Fibroblast of lung (primary cell): Measurements from ENCODE around the gene GSE1. TPM values are rescaled to one million over a fixed set of nuclear protein-coding genes. Genes with fewer than 3 reads are reported as not detected.

Experiments used
- DNase-seq, 2 donors: peaks; one replicate each; pipeline versions ENCODE4 v3.0.0 to v3.0.0-alpha.2; 2010; ENCODE audit warnings: low read depth in 2 of 2
- H2AFZ ChIP-seq: 2 replicates; pipeline ENCODE4 v1.5.1; 2012; ENCODE audit warnings: low read length, control low read depth, inconsistent platforms
- H3K27ac ChIP-seq: 2 replicates; pipeline ENCODE4 v1.5.1; 2011; ENCODE audit warnings: low read length, control low read depth; ENCODE audit not compliant: insufficient read depth
- H3K27me3 ChIP-seq: 2 replicates; pipeline ENCODE4 v1.5.1; 2011; ENCODE audit warnings: mild to moderate bottlenecking, low read length; ENCODE audit not compliant: control insufficient read depth, insufficient read depth
- H3K36me3 ChIP-seq: 2 replicates; pipeline ENCODE4 v1.5.1; 2011; ENCODE audit warnings: low read length; ENCODE audit not compliant: control insufficient read depth, insufficient read depth
- H3K4me1 ChIP-seq: 2 replicates; pipeline ENCODE4 v1.5.1; 2011; ENCODE audit warnings: low read length; ENCODE audit not compliant: control insufficient read depth, insufficient read depth; ENCODE audit errors: extremely low read depth
- H3K4me2 ChIP-seq: 2 replicates; pipeline ENCODE4 v1.5.1; 2011; ENCODE audit warnings: low read length, control low read depth; ENCODE audit not compliant: insufficient read depth; ENCODE audit errors: extremely low read depth
- H3K4me3 ChIP-seq, 4 experiments: fragments of 200-600 bp in 1 of 4; sonication (generic) in 1 of 4; replicated peaks in 1 of 4; 2 replicates each; pipeline ENCODE4 v1.5.1; 2011 to 2016; ENCODE audit warnings: low read length in 4 of 4, low read depth in 3 of 4, mild to moderate bottlenecking in 3 of 4, control low read depth in 2 of 4, inconsistent platforms in 1 of 4, mixed read lengths in 1 of 4; ENCODE audit not compliant: insufficient read depth in 1 of 4; ENCODE audit errors: control extremely low read depth in 1 of 4
- H3K79me2 ChIP-seq: 2 replicates; pipeline ENCODE4 v1.5.1; 2012; ENCODE audit warnings: mild to moderate bottlenecking, low read length, inconsistent platforms; ENCODE audit not compliant: control insufficient read depth, insufficient read depth
- H3K9ac ChIP-seq: 2 replicates; pipeline ENCODE4 v1.5.1; 2011; ENCODE audit warnings: mild to moderate bottlenecking, low read length, control low read depth; ENCODE audit not compliant: insufficient read depth
- H3K9me3 ChIP-seq: 2 replicates; pipeline ENCODE4 v1.5.1; 2012; ENCODE audit warnings: low read depth, low read length; ENCODE audit not compliant: control insufficient read depth, insufficient read depth
- H4K20me1 ChIP-seq: 2 replicates; pipeline ENCODE4 v1.5.1; 2011; ENCODE audit warnings: low read length; ENCODE audit not compliant: control insufficient read depth, insufficient read depth; ENCODE audit errors: extremely low read depth
- CTCF ChIP-seq, 2 donors: IDR thresholded peaks in 1 of 2; conservative IDR thresholded peaks in 1 of 2; 1 replicate in 1 of 2; 2 replicates in 1 of 2; pipeline ENCODE4 v1.5.1; 2011 to 2012; ENCODE audit warnings: low read length in 2 of 2, control low read depth in 1 of 2, inconsistent platforms in 1 of 2, low read depth in 1 of 2, mild to moderate bottlenecking in 1 of 2
- EZH2 ChIP-seq: IDR thresholded peaks from 2 replicates; pipeline ENCODE4 v1.5.1; 2012; ENCODE audit warnings: low read length, control low read depth, mild to moderate bottlenecking; ENCODE audit errors: missing control alignments
- polyA plus RNA-seq, 2 donors: library from polyadenylated mRNA; depleted of rRNA in 1 of 2; stranded (reverse) in 1 of 2; unstranded in 1 of 2; fragments of >200 nt; gene quantifications; 2 replicates each; pipeline ENCODE4 v1.2.1, GENCODE V29; 2011 to 2012; ENCODE audit warnings: missing spikeins in 1 of 2
- total RNA-seq: library from RNA; depleted of rRNA; stranded (reverse); fragments of >200 nt; gene quantifications from 2 replicates; pipeline ENCODE4 v1.2.1, GENCODE V29; 2014

GSE1 gene
- total and polyA plus RNA-seq, 2 donors (not counting 1 experiment from before 2014, with no cell fraction given): 11.0 to 35.7 TPM

- no peaks in the 10 kb centered on the region for H4K20me1 ChIP-seq
These were observed 24.9 kb downstream of the GSE1 start for GRCh38 chr16:85637808-85638647.

GRCh38 chr16:85638695-85639409 is 25.7 kb downstream of the GSE1 start:
- Histone ChIP-seq H3K9ac (no peak overlapping the region), H3K4me2 (no peak overlapping the region), H4K20me1 (no peaks in the 10 kb centered on the region), H3K4me1 (no peaks in the 10 kb centered on the region), H3K4me3 (no peak overlapping the region), H3K79me2 (no peaks in the 10 kb centered on the region), H3K27me3 (no peaks in the 10 kb centered on the region), H3K27ac (no peak overlapping the region), H3K36me3 (peaks cover 2% of the 10 kb centered on the region), H2AFZ (no peak overlapping the region), H3K9me3 (no peaks in the 10 kb centered on the region)
- no peak for DNase-seq
- TF ChIP-seq CTCF (conservative IDR thresholded peaks at IDR 0.05 in 1 of 2, IDR thresholded peaks at IDR 0.05 in 1 of 2; ENCODE audit: low read depth in 1 of 2, low read length in 2 of 2): no peak
- TF ChIP-seq EZH2: no peak

More at GRCh38 chr16:85637808-85638647, 24.9 kb downstream of the GSE1 start:
- peaks cover 2% of the 10 kb centered on the region for H3K36me3 ChIP-seq
- H3K4me3 ChIP-seq: no peak overlapping the region
- no peak overlapping the region for H3K9ac ChIP-seq
- no peak overlapping the region for H3K27ac ChIP-seq
- no peak for TF ChIP-seq CTCF (conservative IDR thresholded peaks at IDR 0.05 in 1 of 2, IDR thresholded peaks at IDR 0.05 in 1 of 2; ENCODE audit: low read depth in 1 of 2, low read length in 2 of 2)
- TF ChIP-seq EZH2: no peak
- no peak overlapping the region for H3K4me2 ChIP-seq
- H3K79me2 ChIP-seq: no peaks in the 10 kb centered on the region
- no peaks in the 10 kb centered on the region for H3K9me3 ChIP-seq
- no peak overlapping the region for H2AFZ ChIP-seq
- no peaks in the 10 kb centered on the region for H3K27me3 ChIP-seq
- DNase-seq: no peak
- H3K4me1 ChIP-seq: no peaks in the 10 kb centered on the region

GRCh38 chr16:85639529-85640253 is 26.6 kb downstream of the GSE1 start:
- Histone ChIP-seq H3K4me1 (no peaks in the 10 kb centered on the region), H3K27me3 (no peaks in the 10 kb centered on the region), H3K4me3 (no peak overlapping the region), H3K27ac (no peak overlapping the region), H3K4me2 (no peak overlapping the region), H3K79me2 (no peaks in the 10 kb centered on the region), H3K9me3 (no peaks in the 10 kb centered on the region), H4K20me1 (no peaks in the 10 kb centered on the region), H3K36me3 (no peaks in the 10 kb centered on the region), H2AFZ (no peak overlapping the region), H3K9ac (no peak overlapping the region)
- TF ChIP-seq CTCF (conservative IDR thresholded peaks at IDR 0.05 in 1 of 2, IDR thresholded peaks at IDR 0.05 in 1 of 2; ENCODE audit: low read depth in 1 of 2, low read length in 2 of 2) (no peak), EZH2 (no peak)
- no peak for DNase-seq
